ENCODE results near the gene IGSF21.

DNA sequence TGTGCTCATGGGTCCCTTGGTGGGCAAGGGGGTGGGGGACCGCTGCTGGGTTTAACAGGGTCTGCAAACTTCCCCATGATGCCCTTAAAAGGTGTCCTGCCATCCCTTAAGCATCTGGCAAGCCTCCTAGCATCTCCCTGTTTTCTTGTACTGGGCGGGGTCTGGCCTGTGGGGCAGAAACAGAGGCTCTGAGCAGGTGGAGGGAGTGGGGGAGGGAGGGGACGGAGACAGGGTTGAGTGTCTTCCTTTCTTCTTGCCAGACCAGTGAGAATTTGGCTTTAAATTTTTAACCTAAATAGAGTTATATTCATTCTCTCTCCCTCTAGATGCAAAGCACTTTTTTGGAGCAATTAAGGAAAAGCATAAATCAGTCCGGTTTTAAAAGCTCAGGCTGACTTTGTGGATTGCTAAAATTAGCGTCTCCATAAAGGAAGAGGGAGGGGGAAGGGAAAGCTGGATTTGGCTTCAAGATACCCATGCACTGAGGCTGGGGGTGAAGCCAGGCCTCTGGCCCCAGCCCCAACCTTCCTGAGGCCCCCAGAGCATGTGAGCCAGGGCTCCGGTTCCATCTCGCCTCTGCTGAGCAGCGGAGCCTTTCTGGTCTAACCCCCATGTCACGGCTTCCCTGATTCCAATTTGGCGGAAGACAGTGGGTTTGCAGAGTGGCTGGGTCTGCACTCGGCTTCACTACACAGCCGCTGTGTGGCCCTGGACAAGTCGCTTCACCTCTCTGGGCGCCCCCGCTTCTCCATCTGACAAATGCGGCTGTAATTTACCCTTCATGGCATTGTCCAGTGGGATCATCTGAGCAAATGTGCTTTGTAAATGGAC, 25.3 kb downstream of the IGSF21 start:
- TF ChIP-seq CEBPB (IDR thresholded peaks at IDR 0.05) (no peak), NFIC (IDR thresholded peaks at IDR 0.05) (no peak), TAF1 (IDR thresholded peaks at IDR 0.05; ENCODE audit: low read depth) (no peak), ZBTB7A (IDR thresholded peaks at IDR 0.05; ENCODE audit: low read depth) (no peak), RAD21 (IDR thresholded peaks at IDR 0.05; ENCODE audit: low read depth) (no peak), TEAD4 (IDR thresholded peaks at IDR 0.05) (no peak), YY1 (IDR thresholded peaks at IDR 0.05; ENCODE audit: low read depth) (no peak), EP300 (IDR thresholded peaks at IDR 0.05; ENCODE audit: borderline replicate concordance) (no peak), CREB1 (IDR thresholded peaks at IDR 0.05; ENCODE audit: low read depth) (no peak), TCF12 (IDR thresholded peaks at IDR 0.05; ENCODE audit: low read depth) (no peak), EGR1 (IDR thresholded peaks at IDR 0.05) (no peak)
- TF ChIP-seq, protein P1, sequence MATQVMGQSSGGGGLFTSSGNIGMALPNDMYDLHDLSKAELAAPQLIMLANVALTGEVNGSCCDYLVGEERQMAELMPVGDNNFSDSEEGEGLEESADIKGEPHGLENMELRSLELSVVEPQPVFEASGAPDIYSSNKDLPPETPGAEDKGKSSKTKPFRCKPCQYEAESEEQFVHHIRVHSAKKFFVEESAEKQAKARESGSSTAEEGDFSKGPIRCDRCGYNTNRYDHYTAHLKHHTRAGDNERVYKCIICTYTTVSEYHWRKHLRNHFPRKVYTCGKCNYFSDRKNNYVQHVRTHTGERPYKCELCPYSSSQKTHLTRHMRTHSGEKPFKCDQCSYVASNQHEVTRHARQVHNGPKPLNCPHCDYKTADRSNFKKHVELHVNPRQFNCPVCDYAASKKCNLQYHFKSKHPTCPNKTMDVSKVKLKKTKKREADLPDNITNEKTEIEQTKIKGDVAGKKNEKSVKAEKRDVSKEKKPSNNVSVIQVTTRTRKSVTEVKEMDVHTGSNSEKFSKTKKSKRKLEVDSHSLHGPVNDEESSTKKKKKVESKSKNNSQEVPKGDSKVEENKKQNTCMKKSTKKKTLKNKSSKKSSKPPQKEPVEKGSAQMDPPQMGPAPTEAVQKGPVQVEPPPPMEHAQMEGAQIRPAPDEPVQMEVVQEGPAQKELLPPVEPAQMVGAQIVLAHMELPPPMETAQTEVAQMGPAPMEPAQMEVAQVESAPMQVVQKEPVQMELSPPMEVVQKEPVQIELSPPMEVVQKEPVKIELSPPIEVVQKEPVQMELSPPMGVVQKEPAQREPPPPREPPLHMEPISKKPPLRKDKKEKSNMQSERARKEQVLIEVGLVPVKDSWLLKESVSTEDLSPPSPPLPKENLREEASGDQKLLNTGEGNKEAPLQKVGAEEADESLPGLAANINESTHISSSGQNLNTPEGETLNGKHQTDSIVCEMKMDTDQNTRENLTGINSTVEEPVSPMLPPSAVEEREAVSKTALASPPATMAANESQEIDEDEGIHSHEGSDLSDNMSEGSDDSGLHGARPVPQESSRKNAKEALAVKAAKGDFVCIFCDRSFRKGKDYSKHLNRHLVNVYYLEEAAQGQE (IDR thresholded peaks at IDR 0.05; ENCODE audit: low read depth) = no peak
- TF ChIP-seq, protein P2, sequence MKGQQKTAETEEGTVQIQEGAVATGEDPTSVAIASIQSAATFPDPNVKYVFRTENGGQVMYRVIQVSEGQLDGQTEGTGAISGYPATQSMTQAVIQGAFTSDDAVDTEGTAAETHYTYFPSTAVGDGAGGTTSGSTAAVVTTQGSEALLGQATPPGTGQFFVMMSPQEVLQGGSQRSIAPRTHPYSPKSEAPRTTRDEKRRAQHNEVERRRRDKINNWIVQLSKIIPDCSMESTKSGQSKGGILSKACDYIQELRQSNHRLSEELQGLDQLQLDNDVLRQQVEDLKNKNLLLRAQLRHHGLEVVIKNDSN (IDR thresholded peaks at IDR 0.05) = no peak
- TF ChIP-seq, protein P3, sequence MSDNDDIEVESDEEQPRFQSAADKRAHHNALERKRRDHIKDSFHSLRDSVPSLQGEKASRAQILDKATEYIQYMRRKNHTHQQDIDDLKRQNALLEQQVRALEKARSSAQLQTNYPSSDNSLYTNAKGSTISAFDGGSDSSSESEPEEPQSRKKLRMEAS (IDR thresholded peaks at IDR 0.05) = no peak

All from Ishikawa (cell line).